Esophagus muscularis mucosa (tissue), 4 donors: ENCODE data around the gene PPP2R5D.

ENCODE experiments used
- EP300 ChIP-seq: sonication (generic); formaldehyde crosslinking; IDR thresholded peaks from one replicate; pipeline ENCODE4 v1.6.1; 2017; ENCODE audit warnings: antibody characterized with exemption
- POLR2AphosphoS5 ChIP-seq, 2 donors: sonication (generic); formaldehyde crosslinking; IDR thresholded peaks; one replicate each; pipeline ENCODE4 v1.6.1; 2017; ENCODE audit warnings: antibody characterized with exemption in 2 of 2
- TF ChIP-seq, protein P1 (sequence below), 3 experiments: fragments of 200-600 bp in 2 of 3; fragments of 450-650 bp in 1 of 3; sonication (generic) in 2 of 3; IDR thresholded peaks; one replicate each; pipeline ENCODE4 v1.5.1; 2017 to 2019; ENCODE audit warnings: antibody characterized with exemption in 3 of 3, mild to moderate bottlenecking in 2 of 3, moderate library complexity in 1 of 3

GRCh38 chr6:43024436-43024835, 40.1 kb downstream of the PPP2R5D start:
- TF ChIP-seq POLR2AphosphoS5 (IDR thresholded peaks at IDR 0.05), result no peak
- TF ChIP-seq, protein P1, sequence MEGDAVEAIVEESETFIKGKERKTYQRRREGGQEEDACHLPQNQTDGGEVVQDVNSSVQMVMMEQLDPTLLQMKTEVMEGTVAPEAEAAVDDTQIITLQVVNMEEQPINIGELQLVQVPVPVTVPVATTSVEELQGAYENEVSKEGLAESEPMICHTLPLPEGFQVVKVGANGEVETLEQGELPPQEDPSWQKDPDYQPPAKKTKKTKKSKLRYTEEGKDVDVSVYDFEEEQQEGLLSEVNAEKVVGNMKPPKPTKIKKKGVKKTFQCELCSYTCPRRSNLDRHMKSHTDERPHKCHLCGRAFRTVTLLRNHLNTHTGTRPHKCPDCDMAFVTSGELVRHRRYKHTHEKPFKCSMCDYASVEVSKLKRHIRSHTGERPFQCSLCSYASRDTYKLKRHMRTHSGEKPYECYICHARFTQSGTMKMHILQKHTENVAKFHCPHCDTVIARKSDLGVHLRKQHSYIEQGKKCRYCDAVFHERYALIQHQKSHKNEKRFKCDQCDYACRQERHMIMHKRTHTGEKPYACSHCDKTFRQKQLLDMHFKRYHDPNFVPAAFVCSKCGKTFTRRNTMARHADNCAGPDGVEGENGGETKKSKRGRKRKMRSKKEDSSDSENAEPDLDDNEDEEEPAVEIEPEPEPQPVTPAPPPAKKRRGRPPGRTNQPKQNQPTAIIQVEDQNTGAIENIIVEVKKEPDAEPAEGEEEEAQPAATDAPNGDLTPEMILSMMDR (IDR thresholded peaks at IDR 0.05), result no peak
- TF ChIP-seq EP300, result no peak
